ENCODE measurements around the gene USP2.

The USP2 gene

DNA sequence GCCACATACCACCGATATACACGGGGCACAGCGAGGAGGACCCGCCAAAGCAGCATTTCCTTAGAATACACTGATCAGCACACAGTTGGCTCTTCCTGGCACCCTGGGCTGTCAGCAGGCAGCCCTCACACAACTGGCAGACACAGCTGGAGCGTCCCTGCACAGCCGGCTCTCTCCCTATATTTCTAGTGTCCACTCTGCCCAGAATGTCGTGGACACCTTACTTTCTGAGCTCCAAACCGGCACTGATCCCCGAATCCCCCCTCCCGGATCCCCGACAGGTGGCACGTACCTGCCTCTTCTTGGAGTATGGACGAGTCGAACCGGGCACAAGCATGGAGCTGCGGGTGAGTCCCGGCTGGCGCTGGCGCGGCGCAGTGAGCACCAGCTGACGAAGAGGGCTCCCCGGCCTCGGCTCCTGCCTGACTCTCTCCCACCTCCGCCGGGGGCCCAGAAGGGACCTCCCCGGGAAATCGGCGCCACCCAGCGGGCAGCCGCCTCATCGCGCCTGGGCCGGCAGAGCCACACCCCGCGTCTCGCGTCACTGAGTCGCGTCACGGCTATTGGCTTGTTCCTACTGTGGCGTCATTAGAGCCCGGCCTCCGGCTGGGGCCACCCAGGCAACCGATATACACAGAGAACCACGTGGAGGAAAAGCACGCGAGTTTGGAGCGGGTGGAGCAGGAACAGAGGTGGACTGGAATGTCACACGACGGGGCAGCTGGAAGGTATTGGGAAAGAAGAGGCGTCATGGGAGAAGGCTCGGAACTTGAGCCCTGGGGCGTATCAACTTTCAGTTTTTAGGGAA lies at the start of gene USP2:
Gene USP2 (minus strand): TSS at position 510 of the 808 bp plus-strand sequence. CDS start 8,210 bp downstream, outside the sequence.
- peak; percentile 98 for DNase-seq

- DNase-seq = no peak
Measured at GRCh38 chr11:119427279-119427678, 45.8 kb upstream of the USP2 start.

GRCh38 chr11:119426142-119426541 lies 44.7 kb upstream of the USP2 start:
- no peak for DNase-seq

- no peak for DNase-seq
Measured at GRCh38 chr11:119424775-119425174, 43.3 kb upstream of the USP2 start.

GRCh38 chr11:119424276-119424675 lies 42.8 kb upstream of the USP2 start:
- no peak for DNase-seq

GRCh38 chr11:119423509-119424254 lies 42.2 kb upstream of the USP2 start:
- no peak for DNase-seq

- DNase-seq = no peak
Measured at GRCh38 chr11:119422809-119423508, 41.5 kb upstream of the USP2 start, which contains the start of gene THY1. Gene THY1, minus strand, starts transcription at chr11:119423172. Its CDS starts 2,267 bp downstream, at chr11:119420905.

DNA sequence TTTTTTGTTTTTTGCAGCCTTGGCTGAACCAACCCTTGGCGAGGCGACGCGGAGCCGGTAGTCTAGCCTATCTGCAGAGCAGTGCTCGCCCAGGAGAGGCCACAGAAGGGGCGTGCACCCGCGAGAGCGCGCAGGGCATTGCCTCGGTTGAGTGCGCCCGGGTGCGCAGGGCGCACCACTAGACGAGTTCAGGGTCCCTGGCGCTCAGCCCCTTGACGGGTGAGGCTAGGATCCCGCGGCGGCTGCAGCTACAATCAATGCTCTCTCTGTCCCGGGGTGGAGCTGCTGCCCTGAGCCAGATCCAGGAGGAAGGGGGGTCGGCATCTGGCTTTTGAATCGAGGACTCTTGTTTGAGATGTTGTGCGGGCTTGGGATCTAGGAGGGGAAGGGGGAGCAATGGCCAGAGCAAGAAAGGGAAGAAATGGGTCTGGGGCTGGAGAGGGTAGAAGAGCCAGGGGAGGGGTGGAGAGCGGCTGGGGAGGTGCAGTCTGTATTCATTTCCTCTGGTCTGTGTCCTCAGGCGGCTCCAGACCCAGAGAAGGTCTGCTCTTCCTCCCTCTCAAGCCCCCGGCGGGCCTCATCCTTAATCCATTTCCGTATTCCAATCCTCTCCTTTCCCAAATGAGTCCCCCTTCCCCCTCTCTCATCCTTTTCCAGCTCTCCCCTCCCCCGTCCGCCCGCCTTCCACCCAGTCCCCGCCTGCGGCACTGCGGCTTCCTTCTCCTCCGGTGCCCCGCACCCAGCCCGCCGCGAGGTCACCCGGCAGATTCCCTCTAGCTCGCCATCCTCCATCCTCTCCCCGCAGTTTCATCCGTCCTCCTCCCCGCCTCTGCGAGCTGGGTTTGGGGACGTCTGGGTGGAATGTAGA lies 40.7 kb upstream of the USP2 start:
- DNase-seq = no peak

- no peak for DNase-seq
Measured at GRCh38 chr11:119421351-119421750, 39.9 kb upstream of the USP2 start.

GRCh38 chr11:119420631-119421030 lies 39.1 kb upstream of the USP2 start:
- DNase-seq = no peak

DNA sequence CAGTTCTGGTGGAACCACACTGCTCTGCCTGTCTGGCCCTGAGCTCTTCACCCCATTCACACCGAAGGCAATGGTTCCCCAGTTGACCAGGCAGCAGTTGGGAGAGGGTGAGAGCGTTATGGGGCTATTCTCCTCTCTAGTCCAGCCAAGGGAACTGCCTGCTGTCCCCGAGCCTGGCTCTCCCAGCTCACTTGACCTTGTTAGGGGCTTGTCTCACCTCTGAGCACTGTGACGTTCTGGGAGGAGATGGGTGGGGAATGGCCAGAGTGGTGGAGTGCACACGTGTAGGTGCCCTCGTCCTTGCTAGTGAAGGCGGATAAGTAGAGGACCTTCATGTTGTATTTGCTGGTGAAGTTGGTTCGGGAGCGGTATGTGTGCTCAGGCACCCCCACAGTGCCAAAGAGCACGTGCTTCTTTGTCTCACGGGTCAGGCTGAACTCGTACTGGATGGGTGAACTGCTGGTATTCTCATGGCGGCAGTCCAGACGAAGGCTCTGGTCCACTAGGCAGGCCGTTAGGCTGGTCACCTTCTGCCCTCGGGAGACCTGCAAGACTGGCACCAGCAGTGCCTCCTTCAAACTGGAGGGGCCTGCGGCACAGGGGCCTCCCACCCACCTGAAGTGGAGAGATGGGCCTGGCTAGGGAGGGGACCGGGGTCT lies 38.5 kb upstream of the USP2 start:
- DNase-seq = no peak

- no peak for DNase-seq
Measured at GRCh38 chr11:119419246-119419645, 37.8 kb upstream of the USP2 start.

- DNase-seq = no peak
Measured at GRCh38 chr11:119418759-119419158, 37.3 kb upstream of the USP2 start.

DNA sequence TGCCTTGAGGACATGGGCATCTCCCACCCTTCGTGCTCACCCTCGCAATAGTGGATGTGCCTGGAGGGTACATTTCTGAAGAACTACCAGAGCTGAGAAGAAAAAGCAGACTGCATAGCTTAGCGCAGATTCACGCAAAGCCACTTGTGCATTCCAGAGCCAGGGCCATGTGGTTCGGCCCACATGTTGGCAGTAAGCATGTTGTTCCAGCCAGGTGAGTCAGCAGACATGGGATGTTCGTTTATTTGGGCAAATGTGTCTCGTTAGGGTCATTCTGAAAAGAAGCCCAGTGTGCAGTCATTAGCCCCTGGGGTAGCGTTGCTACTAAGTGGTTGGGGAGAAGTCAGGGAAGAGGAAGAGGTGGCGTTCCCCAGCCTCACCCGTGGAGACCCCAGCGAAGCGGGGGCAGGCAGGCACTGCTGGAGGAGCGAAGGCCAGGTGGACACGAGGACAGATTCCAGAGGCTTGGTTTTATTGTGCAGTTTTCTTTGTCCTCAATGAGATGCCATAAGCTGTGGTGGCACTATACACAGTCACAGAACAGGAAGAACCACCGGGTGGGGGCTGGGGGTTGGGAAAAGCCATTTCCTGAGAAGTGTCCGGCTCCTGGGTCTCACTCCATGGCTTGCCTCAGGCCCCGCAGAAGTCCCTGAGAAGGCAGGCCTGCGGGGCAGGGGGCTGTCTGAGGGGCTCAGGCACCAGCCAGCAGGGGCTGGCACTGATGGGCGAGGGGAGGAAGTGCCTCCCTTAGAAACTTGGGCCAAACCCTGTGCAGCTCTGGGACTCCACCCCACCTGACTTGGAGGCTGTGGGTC lies 36.4 kb upstream of the USP2 start:
- DNase-seq = no peak

- DNase-seq = no peak
Measured at GRCh38 chr11:119416606-119417580, 35.4 kb upstream of the USP2 start.

GRCh38 chr11:119415966-119416365 lies 34.5 kb upstream of the USP2 start:
- no peak for DNase-seq

- DNase-seq = no peak
Measured at GRCh38 chr11:119415517-119415916, 34.0 kb upstream of the USP2 start.

- DNase-seq = no peak
Measured at GRCh38 chr11:119414734-119415133, 33.2 kb upstream of the USP2 start.

- no peak for DNase-seq
Measured at GRCh38 chr11:119414321-119414720, 32.8 kb upstream of the USP2 start.

- no peak for DNase-seq
Measured at GRCh38 chr11:119412072-119412471, 30.6 kb upstream of the USP2 start.
